HG03457 (cell line): ENCODE measurements around the gene PRDM7.
"Not testable (repeated sequence)": the region's sequence is repeated elsewhere in the genome, so short reads cannot be mapped to it uniquely, and the experiment has no call there.

Experiments
- ATAC-seq: cut with Tn5 transposase; IDR thresholded peaks from one replicate; pipeline ENCODE4 v1.9.1; 2021; ENCODE audit warnings: moderate number of reproducible peaks; ENCODE audit not compliant: unreplicated experiment

PRDM7 gene

DNA sequence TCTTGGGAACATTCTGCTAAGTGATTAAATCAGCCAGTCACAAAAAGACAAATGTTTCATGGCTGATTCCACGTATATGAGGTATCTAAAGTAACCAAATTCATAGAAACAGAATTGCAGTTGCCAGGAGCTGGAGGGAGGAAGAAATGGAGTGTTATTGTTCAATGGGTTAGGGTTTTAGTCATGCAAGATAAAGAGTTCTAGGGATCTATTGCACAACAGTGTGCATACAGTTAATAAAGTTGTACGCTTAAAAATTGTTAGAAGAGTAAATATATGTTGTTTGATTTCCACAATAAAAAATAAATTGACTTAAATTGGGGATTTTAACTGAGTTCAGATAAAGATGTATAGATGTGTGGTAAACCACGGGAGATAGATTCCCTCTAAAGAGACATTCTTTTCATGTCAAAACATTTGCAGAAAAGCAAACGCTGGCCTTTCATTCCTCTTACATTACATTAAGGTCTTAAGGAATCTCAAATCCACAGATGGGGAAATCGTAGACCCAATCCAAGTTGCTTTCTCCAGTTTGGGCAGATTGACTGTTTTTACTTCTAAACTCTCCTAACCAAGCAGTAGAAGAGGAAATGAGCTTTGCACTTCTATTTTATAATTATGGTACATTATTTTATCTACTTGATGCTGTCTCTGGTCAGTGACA is 4.6 kb downstream of the PRDM7 start:
- no peak for ATAC-seq

DNA sequence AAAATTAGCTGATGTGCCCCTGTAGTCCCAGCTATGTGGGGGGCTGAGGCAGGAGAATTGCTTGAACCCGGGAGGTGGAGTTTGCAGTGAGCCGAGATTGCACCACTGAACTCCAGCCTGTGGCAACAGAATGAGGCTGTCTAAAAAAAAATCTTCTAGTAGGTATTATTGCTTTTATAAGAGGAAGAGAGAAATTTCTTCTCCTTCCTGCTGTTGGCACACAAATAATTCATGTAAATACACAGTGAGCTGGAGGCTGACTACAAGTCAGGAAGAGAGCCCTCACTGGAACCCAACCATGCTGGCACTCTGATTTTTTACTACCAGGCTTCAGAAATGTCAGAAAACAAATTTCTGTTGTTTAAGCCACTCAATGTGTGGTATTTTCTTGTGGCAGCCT is 6.7 kb downstream of the PRDM7 start:
- ATAC-seq, result no peak

GRCh38 chr16:90061437-90061836 is 15.7 kb downstream of the PRDM7 start:
- no peak for ATAC-seq

DNA sequence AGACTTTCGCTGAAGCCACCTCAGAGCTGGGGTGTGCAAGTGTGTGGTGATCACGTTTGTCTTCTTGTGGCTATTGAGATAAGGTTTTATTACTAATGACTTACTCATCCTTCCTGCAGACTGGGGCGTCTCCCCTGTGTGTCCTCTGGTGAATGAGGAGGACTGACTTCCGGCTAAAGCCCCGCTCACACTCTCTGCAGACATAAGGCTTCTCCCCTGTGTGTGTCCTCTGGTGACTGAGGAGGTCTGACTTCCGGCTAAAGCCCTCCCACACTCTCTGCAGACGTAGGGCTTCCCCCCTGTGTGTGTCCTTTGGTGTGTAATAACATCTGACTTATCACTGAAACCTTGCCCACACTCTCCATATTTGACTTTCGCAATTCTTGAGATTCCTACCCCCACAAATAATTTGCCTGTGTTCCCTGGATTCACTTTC is 19.4 kb downstream of the PRDM7 start:
- no peak for ATAC-seq

DNA sequence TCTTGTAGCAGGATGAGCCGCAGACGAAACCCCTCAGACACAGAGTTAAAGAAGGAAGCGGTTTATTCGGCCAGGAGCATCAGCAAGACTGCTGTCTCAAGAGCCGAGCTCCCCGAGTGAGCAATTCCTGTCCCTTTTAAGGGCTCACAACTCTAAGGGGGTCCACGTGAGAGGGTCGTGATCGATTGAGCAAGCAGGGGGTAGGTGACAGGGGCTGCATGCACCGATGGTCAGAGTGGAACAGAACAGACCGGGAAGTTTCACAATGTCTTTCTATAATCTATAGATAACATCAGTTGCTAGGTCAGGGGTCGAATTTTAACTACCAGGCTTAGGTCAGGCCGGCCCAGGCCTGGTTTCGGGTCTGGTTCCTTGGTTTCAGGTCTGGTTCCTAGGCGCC is 20.6 kb downstream of the PRDM7 start:
- not testable (repeated sequence) for ATAC-seq

- no peak for ATAC-seq
Measured at GRCh38 chr16:90055371-90055770, 21.8 kb downstream of the PRDM7 start.

DNA sequence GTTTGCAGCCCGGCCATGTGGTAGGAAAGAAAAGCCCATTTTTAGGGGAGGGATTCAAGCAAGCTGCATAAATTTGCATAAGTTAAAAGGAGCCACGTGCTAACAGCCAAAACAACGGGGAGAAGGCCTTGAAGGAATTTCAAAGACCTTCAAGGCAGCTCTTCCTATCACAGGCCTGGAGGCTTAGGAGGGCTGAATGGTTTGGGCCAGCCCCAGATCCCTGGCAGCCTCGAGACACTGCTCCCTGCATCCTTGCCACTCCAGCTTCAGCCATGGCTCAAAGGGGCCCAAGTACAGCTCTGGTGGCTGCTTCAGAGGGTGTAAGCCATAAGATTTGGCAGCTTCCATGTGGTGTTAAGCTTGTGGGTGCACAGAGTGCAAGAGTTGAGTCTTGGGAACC is 22.6 kb downstream of the PRDM7 start:
- ATAC-seq, result no peak

DNA sequence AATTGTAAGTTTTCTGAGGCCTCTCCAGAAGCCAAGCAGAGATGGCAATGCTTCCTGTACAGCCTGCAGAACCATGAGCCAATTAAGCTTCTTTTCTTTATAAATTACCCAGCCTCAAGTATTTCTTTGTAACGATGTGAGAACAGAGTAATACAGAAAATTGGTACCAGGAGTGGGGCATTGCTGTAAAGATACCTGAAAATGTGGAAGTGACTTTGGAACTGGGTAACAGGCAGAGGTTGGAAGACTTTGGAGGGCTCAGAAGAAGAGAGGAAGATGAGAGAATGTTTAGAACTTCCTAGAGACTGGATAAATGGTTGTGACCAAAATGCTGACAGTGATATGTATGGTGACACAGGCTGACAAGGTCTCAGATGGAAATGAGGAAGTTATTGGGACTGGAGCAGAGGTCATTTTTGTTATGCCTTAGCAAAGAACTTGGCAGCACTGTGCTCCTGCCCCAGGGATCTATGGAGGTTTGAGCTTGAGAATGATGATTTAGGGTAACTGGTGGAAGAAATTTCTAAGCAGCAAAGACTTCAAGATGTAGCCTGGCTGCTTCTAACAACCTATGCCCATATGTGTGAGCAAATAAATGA is 23.1 kb downstream of the PRDM7 start:
- ATAC-seq, result no peak

GRCh38 chr16:90050969-90051368 is 26.2 kb downstream of the PRDM7 start:
- no peak for ATAC-seq

GRCh38 chr16:90048737-90049330 is 28.3 kb downstream of the PRDM7 start:
- no peak for ATAC-seq

GRCh38 chr16:90048347-90048722 is 28.8 kb downstream of the PRDM7 start:
- no peak for ATAC-seq

DNA sequence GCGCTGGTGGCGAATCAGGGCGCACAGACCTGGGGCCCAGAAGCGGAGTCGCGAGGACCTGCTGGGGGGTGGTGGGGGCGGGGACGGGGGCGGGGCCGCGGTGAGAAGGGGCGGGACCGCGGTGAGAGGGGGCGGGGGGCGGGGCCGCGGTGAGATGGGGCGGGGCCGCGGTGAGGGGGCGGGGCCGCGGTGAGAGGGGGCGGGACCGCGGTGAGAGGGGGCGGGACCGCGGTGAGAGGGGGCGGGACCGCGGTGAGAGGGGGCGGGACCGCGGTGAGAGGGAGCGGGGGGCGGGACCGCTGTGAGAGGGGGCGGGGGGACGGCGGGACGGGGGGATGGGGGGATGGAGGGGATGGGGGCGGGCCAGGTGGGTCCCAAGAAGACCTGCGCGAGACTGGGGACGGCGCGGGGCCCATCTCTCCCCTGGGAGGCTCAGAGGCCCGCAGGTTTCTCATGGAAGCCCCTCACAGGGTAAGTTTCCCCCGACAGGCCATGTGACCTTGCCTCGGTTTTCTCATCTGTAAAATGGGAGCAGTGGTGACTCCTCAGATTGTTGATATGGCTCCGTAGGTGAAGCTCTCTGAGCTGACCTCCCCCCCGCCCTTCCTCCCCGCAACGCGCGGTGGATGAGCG is 29.3 kb downstream of the PRDM7 start:
- no peak for ATAC-seq

- ATAC-seq, result no peak
Measured at GRCh38 chr16:90046971-90047713, 30.0 kb downstream of the PRDM7 start.

DNA sequence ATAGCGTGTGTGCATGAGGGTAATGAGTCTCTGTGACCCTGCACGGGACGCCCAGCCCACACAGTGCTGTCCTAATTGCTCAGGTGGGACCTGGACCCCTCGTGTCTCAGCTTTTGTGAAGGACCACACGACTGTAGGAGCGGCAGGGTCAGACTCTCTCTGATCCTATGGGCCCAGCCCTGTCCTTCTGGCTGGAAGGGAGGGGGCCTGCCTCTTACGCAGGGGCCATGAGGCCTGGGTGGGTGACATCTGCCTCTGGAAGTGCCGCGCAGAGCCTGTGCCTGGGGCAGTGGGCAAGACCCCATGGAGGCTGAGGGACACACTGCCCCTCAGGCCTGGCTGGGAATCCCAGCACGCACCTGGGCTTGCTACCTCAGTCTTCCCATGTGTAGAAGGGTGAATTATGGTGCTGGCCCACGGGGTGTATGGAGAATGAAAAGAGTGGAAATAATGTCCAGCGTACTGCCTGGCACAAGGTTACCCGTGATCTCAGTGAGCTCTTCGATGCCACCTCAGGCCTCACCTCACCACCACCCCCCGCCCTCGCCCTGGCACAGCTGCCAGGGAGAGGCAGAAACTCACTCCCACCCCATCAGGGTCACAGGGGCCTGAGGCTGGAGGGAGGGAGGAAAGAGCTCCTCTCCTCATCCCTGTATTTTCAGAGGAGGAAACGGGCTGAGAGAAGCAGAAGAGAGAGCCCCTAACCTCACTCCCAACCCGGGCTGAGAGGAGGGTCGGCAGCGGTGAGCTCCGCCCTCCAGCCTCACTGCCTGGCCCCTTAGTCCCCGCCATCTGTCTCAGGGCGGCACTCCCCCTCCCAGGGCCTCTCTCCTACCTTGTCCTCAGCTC is 30.8 kb downstream of the PRDM7 start:
- ATAC-seq, result no peak

- no peak for ATAC-seq
Measured at GRCh38 chr16:90044111-90044551, 33.0 kb downstream of the PRDM7 start.

- ATAC-seq, result no peak
Measured at GRCh38 chr16:90043526-90043925, 33.6 kb downstream of the PRDM7 start.

GRCh38 chr16:90042946-90043514 is 34.1 kb downstream of the PRDM7 start:
- no peak for ATAC-seq

- ATAC-seq, result no peak
Measured at GRCh38 chr16:90041896-90042473, 35.1 kb downstream of the PRDM7 start.

DNA sequence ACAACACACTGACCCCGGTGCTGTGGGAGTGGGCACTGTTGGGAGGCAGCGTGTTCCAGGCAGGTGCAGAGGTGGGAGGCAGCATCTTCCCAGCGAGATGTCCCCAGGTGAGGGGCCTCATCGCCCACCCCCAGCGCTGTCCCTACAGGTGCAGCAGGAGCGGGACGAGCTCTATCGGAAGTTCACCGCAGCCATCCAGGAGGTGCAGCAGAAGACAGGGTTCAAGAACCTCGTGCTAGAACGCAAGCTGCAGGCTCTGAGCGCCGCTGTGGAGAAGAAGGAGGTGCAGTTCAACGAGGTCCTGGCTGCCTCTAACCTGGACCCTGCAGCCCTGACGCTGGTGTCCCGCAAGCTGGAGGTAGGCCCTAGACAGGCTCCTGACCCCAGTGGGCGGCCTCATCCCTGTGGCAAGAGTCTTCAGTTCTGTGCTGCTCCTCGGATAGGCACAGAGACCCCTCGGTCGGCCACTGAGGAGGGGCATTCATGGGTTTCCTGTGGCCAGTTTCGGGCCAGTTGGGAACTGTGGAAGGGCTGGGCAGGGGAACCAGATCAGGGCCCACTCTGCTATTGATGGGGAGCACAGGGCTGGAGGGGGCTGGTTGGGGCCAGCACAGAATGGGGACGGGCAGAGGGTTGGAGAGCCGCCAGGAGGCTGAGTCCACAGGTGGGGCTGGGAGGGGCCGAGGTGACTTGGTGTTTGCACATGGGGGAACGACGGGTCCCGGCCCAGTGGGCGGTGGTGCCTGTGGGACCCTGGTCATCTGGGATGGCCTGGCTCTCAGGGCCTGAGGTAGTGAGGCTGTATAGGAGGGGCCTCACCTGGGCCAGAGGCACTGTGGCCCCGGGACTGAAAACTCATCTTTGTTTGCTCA is 36.7 kb downstream of the PRDM7 start:
- ATAC-seq, result no peak
